NCI-H2227 (cell line): ENCODE data around the gene CYFIP2.
A peak's percentile ranks its signal among the peaks of the same experiment; 100 is the strongest.

Experiments
- DNase-seq: peaks from one replicate; lab custom pipeline; 2025; ENCODE audit not compliant: unreplicated experiment; lab: John Stamatoyannopoulos, UW

The CYFIP2 gene

DNA sequence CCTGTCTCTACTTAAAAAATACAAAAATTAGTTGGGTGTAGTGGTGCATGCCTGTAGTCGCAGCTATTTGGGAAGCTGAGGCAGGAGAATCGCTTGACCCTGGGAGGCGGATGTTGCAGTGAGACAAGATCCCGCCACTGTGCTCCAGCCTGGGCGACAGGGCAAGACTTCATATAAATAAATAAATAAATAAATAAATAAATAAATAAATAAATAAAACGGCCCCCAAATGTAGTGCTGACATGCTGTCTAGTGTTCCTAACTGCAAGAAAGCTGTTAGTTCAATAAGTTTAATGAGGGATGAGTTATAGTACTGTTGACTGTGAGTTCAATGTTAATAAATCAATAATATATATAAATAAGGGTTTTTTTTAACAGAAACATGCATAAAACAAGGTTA, 7.5 kb upstream of the CYFIP2 start:
- DNase-seq, result no peak

DNA sequence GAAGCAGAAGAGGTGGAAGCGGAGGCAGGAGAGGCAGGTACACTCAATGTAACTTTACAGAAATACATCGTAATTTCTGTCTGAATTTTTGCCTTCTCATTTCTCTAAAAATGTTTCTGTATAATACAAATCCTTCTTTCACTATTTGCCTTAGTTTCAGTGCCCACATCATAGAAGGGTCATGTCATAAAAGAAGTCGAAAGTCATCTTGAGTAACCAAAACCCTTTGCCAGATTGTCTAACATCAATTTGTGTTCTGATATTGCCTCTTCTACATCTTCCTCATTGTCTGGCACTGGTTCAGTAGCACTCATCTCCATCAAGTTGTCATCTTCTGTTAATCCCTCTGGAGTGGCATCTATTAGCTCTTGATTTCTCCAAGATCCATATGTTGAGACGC, 6.2 kb upstream of the CYFIP2 start:
- DNase-seq, result no peak

DNA sequence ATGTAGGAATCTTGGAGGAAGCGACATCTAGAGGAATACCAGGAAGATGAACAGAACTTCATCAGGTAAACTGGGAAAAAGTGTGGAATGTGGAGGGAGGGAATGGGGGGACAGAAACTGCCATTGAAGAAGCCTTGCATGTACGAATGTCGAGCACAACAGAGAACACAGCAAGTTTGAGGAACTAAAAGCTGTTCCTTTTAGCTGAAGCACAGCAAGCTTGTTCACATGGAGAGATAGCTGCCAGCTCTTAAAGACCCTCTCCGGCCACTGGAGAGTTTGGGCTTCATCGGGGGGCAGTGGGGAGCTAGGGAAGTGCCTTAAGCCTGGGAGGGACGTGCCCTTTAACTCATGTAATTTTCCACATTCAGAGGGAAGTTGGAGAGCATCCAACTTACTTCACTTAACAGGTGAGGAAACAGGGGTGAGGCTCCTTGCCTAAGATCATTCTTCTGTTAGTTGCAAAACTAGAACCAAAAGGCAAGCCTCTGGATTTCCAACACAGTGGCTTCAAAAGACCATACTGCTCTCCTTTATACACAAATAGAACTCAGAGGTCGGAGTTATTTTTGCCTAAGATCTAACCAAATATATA, 2.3 kb upstream of the CYFIP2 start:
- no peak for DNase-seq

DNA sequence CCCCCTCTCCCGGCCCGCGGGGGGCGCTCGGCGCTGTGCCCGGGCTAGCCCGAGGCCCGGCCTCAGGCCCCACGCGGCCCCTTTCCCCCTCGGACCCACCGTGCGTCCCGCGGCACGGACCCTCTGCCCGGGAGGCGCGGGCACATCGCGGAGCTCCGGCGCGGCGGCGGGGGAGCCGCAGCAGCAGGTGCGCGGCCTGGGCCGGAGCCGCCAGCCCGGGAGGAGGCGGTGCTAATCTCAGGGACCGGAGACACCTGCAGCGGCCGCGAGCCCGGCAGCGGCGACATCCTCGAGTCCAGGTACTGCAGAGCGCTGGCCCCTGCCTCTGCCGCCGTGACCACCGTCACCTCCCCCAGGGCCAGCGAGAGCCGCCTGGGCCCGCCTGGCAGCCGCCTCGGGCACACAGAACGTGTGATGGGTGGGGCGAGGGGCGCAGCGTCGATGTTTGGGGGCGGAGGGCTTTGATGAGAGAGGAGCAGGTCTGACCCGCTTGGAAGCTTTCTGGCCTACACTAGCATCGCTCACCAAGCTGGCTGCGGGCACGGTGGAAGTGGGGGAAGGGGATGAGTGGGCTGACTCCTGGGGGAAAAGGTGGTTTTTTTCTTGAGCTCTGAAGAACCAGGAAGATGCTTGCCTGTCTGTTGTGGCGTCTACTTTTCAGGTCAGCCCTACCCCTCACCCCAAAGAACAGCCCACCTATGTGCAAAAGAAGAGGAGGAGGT, 524 bp downstream of the CYFIP2 start:
- DNase-seq, result peak; percentile 64

DNA sequence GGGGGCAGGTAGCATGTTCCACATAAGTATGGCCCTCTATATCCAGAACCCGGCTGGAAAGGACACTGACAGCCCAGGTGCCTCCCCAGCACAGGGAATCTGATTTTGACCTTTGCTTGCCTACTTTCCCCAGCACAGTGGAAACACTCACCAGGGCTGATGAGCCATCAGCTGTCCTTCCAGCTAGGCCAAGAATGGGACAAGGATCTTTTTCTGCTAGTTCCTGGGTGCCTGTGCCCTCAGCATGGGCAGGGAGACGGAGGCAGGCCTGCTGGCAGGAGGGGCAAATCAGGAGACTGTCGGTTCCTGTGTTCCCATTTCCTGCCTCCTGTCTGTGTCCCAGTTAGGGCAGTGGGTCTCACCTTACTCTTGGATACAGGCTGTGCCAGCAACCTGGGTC, 1.1 kb downstream of the CYFIP2 start:
- DNase-seq, result no peak

DNA sequence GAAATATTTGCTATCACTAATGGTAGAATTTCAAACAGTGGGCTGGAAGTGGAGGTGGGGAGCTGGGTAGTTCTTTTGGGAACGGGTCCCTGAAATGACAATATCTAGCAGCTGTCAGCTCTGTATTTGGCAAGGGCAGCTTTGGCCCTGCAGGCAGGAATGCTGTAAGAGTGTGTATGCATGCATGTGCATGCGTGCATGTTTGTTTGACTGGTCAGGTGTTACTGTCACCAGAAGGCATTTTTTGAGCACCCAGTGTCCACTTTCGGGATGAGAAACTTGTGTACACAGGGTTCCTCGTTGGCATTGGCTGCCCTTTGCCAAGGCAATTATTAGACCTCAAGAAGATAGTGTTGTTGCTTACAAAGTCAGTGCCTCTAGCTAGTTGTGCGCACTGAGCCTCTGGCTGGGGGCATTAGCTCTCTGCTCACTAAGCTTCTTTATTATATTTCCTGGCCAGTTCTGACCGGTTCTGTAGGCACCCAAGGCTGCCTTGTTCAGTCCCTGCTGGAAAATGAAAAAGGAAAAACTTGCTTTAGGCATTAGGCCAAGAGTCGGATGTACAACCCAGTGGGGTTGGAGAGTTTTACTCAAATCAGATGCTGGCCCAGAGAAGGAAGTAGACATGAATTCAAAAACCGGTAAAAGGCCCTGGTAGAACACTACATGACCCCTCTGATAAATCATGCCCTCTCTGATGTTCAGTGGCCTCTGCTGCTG, 2.0 kb downstream of the CYFIP2 start:
- no peak for DNase-seq

DNA sequence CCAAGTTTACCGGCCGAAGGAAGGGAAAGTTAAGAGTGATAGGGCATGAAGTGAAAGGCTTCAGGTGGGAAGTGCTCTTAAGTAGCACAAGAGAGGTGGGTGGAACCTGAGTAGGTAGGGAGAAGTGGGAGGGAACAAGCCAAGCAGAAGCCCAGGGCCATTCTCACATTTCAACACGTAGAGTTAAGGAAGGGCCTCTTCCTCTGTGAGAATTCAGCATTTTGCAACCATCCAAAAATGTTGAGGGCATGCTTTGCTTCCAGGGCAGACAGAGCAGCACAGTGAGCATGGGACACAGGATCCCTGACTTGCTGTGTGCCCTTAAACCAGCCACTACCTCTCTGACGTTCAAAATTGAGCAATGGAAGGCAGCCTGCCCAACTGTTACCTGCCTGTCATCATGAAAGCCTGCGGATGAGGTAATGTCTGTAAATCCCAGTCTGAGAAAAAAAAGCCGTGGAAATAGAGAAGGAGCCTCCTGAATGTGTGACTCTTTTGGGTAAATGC, 3.3 kb downstream of the CYFIP2 start:
- no peak for DNase-seq

DNA sequence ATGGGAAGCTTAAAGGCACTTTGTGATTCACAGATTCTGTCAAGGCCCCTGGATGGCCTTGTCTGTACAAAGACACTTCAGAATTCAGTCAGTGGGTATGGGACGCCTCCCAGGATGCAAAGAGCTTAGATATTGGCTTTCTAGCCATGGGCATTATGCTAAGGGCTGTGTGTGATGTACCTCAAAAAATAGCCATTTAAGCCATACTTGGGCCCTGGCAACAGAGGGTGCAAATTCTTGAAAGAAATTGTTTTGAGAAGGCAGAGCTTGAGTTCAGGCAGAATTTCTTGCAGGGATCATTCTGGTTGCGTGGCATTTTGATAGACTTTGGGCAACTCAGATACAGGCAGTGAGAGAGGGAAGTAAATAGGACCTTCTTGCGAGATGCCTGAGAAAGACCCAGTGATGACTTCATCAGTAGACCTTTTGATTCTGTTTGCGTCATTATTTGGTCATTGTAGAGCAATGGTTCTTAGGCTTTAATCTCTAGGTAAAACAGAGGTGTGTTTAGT, 3.9 kb downstream of the CYFIP2 start:
- no peak for DNase-seq

DNA sequence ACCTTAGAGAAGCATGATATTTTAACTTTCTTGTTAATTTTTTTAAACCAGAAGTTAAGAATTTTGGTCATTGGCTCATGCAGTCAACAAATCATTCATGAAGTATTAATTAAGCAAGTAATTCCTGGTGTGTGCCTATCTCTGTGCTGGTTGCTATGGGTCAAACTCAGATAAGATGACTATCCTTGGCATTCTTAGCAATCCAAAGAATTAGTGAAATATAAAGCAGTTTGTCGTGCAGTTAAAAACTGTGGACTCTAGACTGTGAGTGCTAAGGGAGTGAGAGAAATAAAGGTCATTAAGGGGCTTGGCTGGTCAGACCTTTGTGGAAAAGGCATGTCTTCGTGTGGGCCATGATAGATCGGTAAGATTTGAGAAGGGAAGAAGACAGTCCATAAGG, 4.8 kb downstream of the CYFIP2 start:
- DNase-seq, result no peak

DNA sequence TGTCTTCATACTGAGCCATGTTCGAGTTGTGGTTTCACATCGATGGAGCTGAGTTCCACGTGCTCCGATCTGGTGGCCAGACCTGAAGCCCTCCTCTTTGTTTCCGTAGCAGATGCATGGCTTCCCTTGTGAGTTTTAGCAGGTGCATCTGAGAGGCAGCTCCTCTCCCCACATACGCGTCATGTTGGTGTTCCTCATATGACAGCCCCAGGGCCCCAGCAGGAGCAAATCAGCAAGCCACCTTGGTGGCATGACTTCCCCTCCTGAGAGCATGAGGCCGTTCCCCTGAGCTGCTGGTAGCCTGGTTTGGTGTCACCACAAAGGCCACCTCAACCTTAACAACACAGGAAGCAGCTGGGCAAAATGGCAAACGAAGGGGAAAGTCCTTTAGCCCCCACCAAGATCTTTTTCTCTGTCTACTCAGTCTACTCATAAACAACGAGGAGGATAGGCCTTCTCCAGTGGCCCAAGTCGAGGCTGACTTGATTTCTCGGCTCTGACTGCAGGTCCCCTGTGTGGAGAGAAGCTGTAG, 5.9 kb downstream of the CYFIP2 start:
- no peak for DNase-seq

DNA sequence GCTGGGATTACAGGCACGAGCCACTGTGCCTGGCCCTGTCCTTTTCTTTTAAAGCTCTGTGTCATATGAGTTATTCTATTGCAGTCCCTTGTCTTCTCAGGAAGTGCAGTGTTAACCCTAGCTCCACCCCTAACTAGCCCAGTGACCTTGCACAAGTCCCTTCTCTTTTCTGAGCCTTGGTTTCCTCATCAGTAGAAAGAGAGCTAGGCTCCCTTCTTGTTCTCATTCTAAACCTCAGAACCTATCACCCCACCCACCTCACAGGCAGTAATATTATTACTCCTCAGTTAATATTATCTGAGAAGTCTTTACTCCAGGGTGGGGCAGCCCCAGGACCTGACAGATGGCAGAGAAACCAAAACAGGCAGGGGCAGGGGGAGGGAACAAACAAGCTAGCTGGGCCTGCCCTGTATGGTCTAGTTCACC, 7.2 kb downstream of the CYFIP2 start:
- no peak for DNase-seq

DNA sequence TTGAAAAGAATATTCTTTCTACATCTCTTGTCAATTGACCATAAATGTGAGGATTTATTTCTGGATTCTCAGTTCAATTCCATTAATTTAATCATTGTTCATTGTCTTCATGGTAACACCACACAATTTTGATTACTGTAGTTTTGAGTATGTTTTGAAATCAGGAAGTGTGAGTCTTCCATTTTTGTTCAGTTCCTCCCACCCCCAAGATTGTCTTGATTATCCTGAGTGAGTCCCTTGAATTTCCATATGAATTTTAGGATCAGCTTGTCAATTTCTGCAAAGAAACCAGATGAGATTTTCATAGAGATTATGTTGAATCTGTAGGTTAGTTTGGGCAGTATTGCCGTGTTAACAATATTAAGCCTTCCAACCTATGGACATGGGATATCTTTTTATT, 9.5 kb downstream of the CYFIP2 start:
- DNase-seq, result no peak

DNA sequence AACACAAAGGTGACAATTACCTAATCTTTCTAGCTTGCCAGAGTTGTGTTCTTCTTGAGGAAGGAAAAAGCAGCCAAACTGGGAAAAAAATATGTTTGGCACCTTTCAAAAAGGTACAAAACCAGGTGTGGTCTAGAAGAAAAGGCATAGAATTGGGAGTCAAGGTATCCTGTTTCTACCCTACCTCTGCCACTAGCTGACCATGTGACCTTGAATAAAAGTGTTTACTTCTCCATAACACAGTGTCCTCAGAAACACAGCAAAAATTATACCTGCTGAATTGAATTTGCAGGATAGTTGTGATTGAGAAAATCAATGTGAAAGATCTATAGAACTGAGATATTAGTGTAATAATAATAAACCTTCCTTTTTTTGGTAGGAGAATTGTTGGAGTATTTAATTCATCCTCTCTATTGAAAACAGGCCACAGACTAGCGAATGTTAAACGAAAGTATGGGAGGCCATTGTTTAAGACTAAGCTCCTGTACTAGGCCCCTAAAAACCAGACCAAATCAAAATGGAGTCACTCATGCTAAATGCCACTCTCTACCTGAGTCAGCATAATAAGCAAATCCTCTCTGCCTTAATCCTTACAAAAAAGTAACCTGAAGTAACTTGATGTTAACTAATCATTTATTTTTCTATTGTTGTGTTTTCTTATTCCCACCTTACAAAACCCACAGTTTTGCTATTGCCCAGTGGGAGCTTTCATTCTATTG, 12.6 kb downstream of the CYFIP2 start:
- DNase-seq, result no peak

DNA sequence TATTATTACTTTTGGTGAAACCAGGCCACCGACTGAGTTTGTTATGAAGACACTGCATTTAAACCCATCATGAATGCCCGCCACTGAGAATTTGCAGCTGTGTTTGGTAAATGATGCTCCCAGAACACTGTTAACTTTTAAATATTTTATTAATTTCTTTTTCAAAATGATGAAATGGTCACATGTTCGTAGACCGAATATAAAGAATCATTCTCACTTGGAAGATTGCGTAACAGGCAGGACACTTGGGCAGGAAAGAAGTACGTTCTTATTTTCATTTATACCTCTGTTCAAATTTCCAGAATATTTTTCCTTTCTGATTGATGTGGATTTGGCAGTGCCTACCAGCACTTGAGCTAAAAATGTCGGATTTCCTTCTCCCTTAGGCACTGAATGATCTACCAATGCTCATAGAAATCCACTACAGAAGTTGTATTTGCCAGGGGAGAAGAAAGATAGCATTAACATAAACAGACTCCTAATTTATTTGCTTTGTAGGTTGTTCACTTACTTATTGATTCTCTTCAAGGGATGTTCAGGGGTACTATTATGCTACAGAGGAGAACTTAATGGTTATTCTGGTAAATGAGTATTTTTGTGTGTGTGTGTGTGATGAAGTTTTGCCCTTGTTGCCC, 13.8 kb downstream of the CYFIP2 start:
- no peak for DNase-seq

DNA sequence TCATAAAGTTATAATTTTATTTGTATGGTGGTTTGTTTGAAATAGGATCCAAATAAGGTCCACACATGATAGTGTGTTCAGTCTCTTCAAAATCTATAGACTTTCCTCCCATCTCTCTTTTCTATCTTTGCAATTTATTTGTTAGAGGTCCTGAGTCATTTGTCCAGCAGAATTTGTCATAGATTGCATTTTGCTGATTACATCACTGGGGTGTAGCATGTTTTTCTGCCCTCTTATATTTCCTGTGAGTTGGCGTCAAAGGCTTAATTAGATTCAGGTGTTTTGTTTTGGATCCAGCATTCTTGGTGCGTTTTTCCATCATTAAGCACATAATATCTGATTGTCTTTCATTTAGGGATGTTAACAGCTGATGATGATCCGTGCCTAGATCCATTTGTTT, 15.0 kb downstream of the CYFIP2 start:
- DNase-seq, result no peak

DNA sequence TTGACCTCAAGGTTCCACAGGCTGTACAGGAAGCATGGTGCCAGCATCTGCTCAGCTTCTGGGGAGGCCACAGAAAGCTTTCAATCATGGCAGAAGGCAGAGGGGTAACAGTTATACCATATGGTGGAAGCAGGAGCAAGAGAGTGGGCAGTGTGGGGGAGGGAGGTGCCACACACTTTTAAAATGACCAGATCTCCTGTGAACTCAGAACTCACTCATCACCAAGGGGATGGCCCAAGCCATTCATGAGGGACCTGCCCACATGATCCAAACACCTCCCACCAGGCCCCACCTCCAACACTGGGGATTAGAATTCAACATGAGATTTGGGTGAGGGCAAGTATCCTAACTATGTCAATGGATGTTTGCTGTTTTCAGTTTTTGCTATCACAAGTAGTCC, 16.2 kb downstream of the CYFIP2 start:
- no peak for DNase-seq

DNA sequence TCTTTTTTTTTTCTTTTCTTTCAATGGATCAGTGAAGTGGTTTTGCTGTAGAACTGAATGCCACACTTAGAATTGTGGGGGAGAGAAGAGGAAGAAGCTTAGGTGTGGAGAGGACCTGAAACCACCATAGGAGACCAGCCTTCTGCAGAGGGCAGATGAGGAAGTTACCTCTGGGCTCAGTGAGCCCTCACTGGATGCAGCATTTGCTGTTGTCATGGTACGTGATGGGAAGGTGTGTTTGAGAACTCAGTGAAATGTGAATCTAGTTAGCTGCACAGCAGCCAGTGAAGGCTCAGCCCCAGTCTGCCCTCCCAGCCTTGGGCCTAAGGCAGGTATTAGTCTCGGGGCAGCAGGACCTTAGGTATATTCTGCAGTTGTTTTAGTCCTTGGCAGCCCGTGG, 17.5 kb downstream of the CYFIP2 start:
- DNase-seq, result no peak

DNA sequence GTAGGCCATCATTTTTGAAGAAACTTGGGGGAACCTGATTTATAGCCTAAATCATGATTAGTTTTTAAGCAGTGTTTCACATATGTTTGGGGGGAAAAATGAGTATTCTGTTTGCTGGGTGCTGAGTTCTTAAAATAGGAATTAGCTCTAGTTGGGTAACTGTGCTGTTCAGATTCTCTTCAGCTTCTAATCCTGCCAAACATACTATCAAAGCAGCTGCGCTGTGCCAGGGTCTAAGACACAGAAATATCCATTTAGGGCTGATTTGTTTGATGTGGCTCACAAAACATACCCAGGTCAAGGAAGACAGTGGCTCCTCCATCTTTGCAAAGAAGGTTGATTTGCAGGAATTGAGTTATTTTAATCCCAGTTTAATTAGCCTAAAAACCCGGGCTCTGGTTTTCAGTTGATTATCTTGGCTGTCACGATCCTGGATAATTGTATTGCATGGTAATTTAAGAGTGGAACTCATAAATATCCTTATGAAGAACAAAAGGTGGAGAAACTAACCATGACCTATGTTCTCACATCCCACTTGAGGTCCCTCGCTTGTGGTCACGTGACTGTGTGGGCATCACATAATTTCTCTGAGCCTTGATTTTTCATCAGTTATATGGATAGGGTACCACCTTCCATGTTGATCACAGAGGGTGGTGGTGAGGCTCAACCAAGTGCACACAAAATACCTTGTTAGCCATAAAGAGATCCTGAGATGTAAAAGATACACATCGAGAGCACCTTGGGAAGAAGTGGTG, 18.7 kb downstream of the CYFIP2 start:
- no peak for DNase-seq

DNA sequence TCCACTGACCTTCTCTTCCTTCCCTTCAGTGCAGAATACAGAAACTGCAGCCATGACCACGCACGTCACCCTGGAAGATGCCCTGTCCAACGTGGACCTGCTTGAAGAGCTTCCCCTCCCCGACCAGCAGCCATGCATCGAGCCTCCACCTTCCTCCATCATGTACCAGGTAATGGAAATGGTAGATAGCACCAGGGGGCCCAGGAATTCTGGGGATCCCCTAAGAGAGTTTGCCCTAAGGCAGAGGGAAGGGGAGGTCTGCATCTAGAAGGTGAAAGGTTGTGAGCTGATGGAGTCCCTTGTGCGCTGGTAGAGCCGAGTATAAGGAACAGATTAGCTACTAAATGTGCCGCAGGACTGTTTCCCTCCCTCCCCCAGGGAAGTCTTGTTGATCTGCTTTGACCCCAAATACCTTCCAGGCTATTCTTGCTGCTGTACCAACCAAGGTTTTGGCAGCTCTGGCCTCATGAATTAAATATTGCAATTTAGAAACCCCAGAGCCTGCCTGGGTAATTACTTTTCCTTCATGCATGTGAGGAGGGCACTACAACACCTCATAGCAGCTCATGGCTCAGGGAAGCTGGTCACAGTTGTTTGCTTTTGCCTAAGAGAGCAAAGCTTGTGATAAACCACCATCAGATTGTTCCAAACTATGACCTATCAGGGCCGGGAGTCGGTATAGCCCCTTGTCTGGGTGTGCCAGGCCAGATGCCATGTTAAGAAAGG, 19.6 kb downstream of the CYFIP2 start:
- no peak for DNase-seq
